Nucleus accumbens (tissue), 56 donors: Measurements from ENCODE around the gene MCRIP2.

ENCODE experiments used
- DNase-seq, 56 donors: peaks; one replicate each; lab custom pipeline; 2025; lab: John Stamatoyannopoulos, UW

Gene MCRIP2

GRCh38 chr16:616733-617586 lies 24.7 kb upstream of the MCRIP2 start:
- no peak for DNase-seq

GRCh38 chr16:617855-618254 lies 23.8 kb upstream of the MCRIP2 start:
- DNase-seq, result no peak

- DNase-seq, result no peak
Measured at GRCh38 chr16:619476-620100, 22.0 kb upstream of the MCRIP2 start.

- no peak for DNase-seq
Measured at GRCh38 chr16:620700-621525, 20.7 kb upstream of the MCRIP2 start.

- DNase-seq, result peak in 20 of 56 donors; percentile 15 to 66 (median 42)
Measured at GRCh38 chr16:621526-622105, 20.0 kb upstream of the MCRIP2 start.

- no peak for DNase-seq
Measured at GRCh38 chr16:622920-623280, 18.7 kb upstream of the MCRIP2 start.

- DNase-seq, result no peak
Measured at GRCh38 chr16:624526-625070, 17.0 kb upstream of the MCRIP2 start.

GRCh38 chr16:625117-625976 lies 16.3 kb upstream of the MCRIP2 start:
- DNase-seq, result no peak

GRCh38 chr16:625977-626765 lies 15.5 kb upstream of the MCRIP2 start:
- no peak for DNase-seq

GRCh38 chr16:626787-627453 lies 14.7 kb upstream of the MCRIP2 start:
- peak in 19 of 56 donors; percentile 9 to 62 (median 30) for DNase-seq

GRCh38 chr16:627454-628239 lies 14.0 kb upstream of the MCRIP2 start:
- no peak for DNase-seq

- no peak for DNase-seq
Measured at GRCh38 chr16:628321-629061, 13.1 kb upstream of the MCRIP2 start.

GRCh38 chr16:629185-629832 lies 12.3 kb upstream of the MCRIP2 start:
- no peak for DNase-seq

GRCh38 chr16:629833-630248 lies 11.8 kb upstream of the MCRIP2 start:
- no peak for DNase-seq

GRCh38 chr16:630249-630814 lies 11.3 kb upstream of the MCRIP2 start:
- DNase-seq, result no peak
